ENCODE results near the gene STK24.

Gene STK24

DNA sequence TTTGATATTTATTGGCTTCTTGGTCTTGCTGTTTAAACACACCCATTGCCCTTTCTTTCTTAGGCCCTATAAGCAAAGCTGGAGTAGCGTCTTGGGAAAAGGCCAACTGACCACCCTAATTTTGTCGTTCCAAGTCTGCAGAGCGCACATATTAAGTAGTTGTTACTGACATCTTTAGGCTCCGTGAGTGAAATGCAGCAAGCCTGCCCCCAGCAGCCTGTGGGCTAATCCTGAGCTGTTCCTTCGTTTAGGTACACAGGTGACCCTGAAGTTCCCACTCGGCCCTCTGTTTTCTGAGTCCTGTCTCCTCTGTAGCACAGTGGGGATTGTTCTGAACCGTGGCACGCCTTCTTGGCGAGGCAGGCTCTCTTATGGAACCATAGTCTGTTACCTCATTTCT is 170.5 kb downstream of the STK24 start:
- DNase-seq (ENCODE audit: low read depth) = no peak

GRCh38 chr13:98405690-98406344 is 171.1 kb downstream of the STK24 start:
- no peak for DNase-seq (ENCODE audit: low read depth)

DNA sequence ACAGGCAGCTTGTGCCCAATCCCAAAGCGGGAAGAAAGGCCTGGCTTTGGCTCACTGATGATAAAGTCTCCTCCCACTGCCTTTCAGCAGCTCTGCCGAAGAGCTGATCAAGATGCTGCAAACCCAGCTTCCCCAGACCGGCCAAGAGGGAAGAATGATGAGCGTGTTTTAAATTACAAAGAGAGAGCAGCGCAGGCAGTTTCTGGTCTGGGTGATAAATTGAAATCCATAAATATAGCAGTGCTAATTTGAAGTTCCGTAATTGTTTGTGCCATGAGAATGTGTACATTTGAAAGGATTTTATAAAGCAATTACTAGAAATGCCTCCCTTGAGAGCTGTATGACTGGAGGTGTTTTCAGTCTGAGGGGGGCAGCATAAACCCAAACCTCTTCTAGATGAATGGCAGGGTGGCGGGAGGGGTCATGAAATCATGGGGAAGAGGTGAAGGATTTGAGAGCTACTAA is 171.8 kb downstream of the STK24 start:
- DNase-seq (ENCODE audit: low read depth) = no peak

DNA sequence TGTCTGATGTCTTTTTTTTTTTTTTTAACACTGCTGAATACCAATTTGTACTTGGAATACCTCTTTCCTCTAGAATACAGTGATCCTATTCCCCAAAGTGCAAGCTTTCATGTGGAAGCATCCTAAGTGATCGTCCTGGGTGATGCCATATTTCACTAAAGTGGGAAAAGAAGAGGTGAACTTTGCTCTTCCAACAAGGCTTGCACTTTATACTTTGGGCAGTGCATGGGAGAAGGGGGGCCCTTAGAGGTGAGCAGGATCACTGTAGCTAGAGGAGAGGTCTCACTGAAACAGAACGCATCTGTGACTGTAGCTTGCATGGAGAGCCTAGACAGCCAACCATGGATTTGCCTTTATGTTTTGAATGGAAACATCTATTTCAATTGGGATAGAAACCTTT is 173.8 kb downstream of the STK24 start:
- no peak for DNase-seq (ENCODE audit: low read depth)

DNA sequence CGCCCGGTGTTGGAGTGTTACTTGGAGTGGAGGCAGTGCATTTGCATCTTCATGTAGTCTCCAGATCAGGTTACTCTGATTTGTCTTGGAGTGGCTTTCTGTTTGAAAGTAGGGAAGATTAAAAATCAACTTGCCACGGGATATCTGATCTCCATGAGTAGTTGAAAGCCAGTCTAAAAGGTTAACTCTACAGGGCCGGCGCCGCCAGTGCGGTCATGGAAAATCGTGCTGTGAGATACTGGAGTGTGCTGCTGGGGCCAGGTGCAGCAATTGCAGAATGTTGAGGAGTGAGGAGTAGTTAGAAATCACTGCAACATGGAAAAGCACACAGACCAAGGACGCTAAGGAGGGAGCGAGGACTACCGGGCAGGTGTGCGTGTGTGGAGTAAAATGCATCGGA is 175.0 kb downstream of the STK24 start:
- DNase-seq (ENCODE audit: low read depth) = no peak

DNA sequence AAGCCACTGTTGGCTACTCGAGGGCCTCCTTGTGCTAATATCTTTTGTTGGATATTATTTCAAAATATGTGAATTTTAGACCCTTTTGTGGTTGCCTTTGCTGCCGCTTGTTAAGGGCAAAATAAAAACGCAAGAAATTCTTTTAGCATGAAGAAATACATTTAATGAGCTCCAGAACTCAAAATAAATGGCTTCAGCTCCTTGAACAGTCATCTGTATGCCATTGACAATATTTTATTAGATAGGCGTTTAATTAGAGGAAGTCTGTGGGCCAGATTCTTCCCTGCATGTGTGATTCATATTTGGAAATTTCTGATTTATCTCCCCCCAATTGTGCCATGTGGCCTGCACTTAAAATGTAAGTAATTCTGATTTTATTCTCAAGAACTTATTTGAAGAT is 177.2 kb downstream of the STK24 start:
- DNase-seq (ENCODE audit: low read depth) = no peak

DNA sequence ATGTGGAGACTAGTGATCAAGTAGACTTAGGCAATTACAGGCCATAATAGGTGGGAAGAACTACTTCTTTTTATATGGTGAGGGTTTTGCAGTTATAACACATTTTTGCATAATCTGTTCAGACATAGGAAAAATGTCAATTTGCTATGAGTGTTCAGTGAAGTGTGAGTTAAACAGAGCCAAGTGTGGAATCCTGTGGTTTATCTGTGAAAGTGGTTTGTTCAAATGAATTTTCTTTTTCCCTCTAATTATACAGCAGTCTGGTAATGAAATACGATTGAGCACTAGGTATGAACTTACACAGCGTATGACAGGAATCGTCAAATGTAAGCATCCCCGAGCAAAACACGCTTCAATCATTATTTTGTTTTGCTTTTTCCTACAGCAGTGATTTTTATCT is 178.3 kb downstream of the STK24 start:
- no peak for DNase-seq (ENCODE audit: low read depth)

DNA sequence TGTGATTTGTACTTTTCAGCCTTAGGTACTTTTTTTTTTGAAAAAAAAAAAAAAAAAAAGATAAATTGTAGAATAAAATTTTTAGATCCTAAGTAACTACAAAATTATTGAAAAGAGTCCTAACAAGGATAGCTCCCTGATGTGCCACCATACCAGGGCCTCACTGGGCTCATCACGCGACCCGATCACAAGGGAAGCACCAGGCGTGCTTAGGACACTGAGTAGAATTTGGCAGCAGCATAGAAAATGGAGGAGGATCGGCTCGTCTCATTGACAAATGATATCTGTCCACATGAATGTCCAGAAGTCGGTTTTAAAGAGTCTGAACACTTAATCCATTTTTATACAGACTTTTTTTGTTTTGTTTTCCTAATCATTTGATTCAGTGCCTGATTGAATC is 179.0 kb downstream of the STK24 start:
- DNase-seq (ENCODE audit: low read depth) = no peak

DNA sequence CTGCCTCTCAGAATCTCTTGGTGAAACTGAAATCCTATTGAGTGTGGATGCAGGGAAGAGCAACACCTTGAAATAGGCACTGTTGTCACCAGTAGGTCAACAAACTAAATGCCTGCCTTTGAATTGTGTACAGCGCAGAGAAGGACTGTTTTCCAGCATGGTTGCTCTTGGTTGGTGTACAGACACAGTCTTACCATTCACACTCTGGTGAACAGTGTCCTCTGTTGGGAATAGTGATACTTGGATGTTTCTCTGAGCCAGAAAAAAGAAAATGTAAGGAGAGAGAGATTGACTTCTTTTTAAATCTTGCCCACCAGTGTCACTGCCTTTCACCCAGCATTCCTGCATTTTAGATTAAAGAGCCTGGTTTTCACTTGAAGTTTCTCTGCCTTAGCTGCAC is 179.7 kb downstream of the STK24 start:
- DNase-seq (ENCODE audit: low read depth) = no peak

- DNase-seq (ENCODE audit: low read depth) = no peak
These were observed 180.7 kb downstream of the STK24 start for GRCh38 chr13:98396071-98396710.
